ENCODE data around the gene KCNMB1.

Gene KCNMB1, protein sequence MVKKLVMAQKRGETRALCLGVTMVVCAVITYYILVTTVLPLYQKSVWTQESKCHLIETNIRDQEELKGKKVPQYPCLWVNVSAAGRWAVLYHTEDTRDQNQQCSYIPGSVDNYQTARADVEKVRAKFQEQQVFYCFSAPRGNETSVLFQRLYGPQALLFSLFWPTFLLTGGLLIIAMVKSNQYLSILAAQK

GRCh38 chr5:170388818-170389549 is at the start of gene KCNMB1:
TSS of gene KCNMB1 (minus strand) at chr5:170389367. CDS start at chr5:170385447, 3,920 bp downstream.
- no peak for DNase-seq (ENCODE audit: low read depth)
- H3K4me3 ChIP-seq (ENCODE audit: low read length) = no peak within 1 kb of the TSS
- no peak for TF ChIP-seq CTCF (conservative IDR thresholded peaks at IDR 0.05; ENCODE audit: low read length)

DNA sequence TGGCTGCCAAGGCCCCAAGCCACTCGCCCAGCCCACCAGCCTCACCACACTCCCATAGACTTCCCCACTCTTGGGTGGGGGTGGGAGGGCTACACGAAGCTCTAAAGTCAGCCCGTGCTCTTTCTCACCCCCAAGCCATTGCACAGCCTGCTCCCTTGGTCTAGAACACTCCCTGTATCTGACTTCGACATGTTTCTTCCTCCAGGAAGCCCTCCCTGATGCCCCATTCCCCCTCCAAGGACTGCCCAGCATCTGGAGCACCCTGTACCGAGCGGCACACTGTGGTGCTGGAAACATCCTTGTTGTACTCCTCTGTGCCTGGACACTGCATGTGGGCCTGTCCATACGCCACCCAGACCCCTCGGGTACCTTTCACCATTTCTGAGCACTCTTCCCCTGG is 49.4 kb upstream of the KCNMB1 start:
- no peak for DNase-seq (ENCODE audit: low read depth)
- TF ChIP-seq CTCF (conservative IDR thresholded peaks at IDR 0.05; ENCODE audit: low read length) = no peak
- no peak overlapping the region for H3K4me3 ChIP-seq (ENCODE audit: low read length)

DNA sequence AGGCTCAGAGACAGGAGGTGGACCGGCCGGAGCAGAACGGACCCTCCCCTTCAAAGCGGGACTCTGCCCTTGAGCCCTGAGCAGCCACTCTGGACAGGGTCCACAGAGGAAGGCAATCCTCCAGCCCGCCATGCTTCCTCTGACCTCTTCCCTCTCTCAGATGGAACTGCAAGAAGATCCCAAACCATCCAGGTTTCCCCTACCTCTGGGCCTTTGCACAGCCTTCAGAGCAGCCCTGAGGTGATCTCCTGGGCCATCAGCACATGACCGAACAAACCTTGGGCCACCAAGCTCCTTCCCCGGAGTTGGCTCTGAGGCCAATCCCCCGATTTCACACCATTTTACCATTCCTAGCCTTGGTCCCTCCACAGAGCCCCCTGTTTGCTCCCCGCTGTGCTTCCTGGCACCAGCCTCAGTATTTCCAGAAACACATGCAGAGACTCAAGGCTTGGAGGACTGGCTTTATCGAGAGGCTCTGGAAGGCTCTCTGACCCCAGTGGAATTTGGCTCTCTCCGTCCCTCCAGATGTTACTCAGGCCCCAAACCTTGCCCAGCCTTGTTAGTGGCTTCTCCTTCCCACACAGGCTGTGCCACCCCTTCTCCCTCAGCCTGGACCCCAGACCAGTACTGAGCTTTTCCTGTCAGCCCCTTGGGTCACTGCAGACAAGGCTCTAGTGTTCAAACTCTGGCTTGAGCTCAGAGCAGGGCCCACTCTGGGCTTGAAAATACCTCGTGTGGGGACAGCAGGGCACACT is 48.6 kb upstream of the KCNMB1 start:
- no peak for DNase-seq (ENCODE audit: low read depth)
- no peak overlapping the region for H3K4me3 ChIP-seq (ENCODE audit: low read length)
- TF ChIP-seq CTCF (conservative IDR thresholded peaks at IDR 0.05; ENCODE audit: low read length) = no peak

DNA sequence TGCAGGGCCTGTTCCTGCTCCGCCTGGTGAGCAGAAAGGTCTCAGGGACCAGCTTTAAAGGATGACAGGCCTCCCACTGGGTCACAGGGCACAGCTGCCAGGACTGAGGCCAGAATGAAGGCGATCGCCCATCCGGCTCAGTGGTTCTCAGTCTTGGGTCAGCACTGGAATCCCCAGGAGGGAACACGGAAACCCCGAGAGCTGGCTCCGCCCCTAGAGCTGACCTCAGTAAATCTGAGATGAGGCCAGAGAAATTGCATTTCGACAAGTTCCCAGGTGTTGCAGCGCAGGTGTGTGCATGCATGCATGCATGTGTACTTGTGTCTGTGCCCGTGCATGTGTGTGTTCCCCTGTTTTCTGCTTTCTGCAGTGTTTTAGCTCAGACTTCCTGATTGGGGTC is 47.2 kb upstream of the KCNMB1 start:
- H3K4me3 ChIP-seq (ENCODE audit: low read length) = no peak overlapping the region
- TF ChIP-seq CTCF (conservative IDR thresholded peaks at IDR 0.05; ENCODE audit: low read length) = no peak
- no peak for DNase-seq (ENCODE audit: low read depth)

DNA sequence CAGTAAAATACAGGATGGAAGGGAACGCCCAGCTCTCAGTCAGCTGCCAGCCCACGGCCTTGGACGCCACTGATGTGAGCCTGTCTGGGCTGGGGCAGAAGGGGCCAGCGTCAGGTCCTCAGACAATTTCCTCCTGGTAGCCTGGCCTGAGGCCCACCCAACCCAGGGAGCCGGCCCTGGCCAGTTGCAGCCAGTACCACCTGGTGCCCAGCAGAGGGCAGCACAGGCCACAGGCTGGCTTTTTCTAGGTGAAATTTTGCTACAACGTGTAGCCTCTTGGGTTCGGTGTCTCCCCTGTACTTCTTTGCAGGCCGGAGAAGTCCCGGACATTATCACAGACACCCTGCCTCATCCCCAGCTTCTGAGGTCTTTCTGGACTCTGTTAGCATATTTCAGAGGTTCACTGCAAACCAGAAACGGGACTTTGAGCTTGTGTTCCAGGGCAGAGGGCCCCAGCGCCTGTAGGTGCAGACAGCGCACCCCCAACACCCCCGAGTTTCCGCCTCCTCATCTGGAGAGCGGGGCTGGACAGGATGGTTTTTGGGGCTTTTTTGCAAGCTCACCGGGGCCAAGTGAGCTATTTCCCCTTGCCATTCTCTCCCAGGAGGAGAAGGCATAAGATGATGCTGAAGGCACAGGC is 45.9 kb upstream of the KCNMB1 start:
- peak; percentile 97 for TF ChIP-seq CTCF (conservative IDR thresholded peaks at IDR 0.05; ENCODE audit: low read length)
- peak; percentile 43 for DNase-seq (ENCODE audit: low read depth)
- H3K4me3 ChIP-seq (ENCODE audit: low read length) = no peak overlapping the region

DNA sequence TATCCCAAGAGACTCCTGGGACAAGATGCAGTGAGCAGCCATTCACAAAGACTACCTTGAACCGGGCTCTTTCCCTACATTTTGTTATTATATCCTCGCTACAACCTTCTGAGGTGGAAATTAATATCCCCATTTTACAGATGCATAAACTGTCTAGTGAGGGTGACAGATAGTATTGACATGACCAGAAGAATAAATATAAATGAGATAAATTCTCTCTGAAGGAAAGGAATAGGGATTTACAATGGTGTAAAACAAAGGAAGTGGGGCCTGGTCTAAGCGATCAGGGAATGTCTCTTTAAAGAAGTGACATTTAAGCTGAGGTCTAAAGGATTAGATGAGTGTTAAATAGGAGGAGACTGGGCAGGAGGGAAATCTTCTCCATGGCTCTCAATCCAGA is 43.5 kb upstream of the KCNMB1 start:
- TF ChIP-seq CTCF (conservative IDR thresholded peaks at IDR 0.05; ENCODE audit: low read length) = no peak
- no peak overlapping the region for H3K4me3 ChIP-seq (ENCODE audit: low read length)
- no peak for DNase-seq (ENCODE audit: low read depth)

All from AG10803 (cell line).